NCI-H1417 treated with DMSO at 0.1 percent for 48 hours (cell line): ENCODE results near the gene KLHL21.

Experiments
- DNase-seq: peaks from one replicate; lab custom pipeline; 2025; lab: John Stamatoyannopoulos, UW

Gene KLHL21

GRCh38 chr1:6599141-6599975, 3.3 kb downstream of the KLHL21 start:
- no peak for DNase-seq

GRCh38 chr1:6597777-6598131, 4.9 kb downstream of the KLHL21 start:
- DNase-seq, result no peak

GRCh38 chr1:6596886-6597776, 5.5 kb downstream of the KLHL21 start:
- no peak for DNase-seq

- DNase-seq, result no peak
Observed at GRCh38 chr1:6596351-6596750, 6.3 kb downstream of the KLHL21 start.

GRCh38 chr1:6594977-6595740, 7.5 kb downstream of the KLHL21 start:
- no peak for DNase-seq

GRCh38 chr1:6593810-6594209, 8.9 kb downstream of the KLHL21 start:
- DNase-seq, result no peak

- no peak for DNase-seq
Observed at GRCh38 chr1:6592865-6593593, 9.6 kb downstream of the KLHL21 start.

- DNase-seq, result no peak
Observed at GRCh38 chr1:6592441-6592840, 10.2 kb downstream of the KLHL21 start.

GRCh38 chr1:6591644-6592043, 11.0 kb downstream of the KLHL21 start:
- no peak for DNase-seq

- DNase-seq, result no peak
Observed at GRCh38 chr1:6591222-6591621, 11.4 kb downstream of the KLHL21 start.

- no peak for DNase-seq
Observed at GRCh38 chr1:6590046-6590445, 12.6 kb downstream of the KLHL21 start.

- no peak for DNase-seq
Observed at GRCh38 chr1:6588893-6589520, 13.7 kb downstream of the KLHL21 start.

- no peak for DNase-seq
Observed at GRCh38 chr1:6588128-6588892, 14.4 kb downstream of the KLHL21 start.

GRCh38 chr1:6587261-6588005, 15.2 kb downstream of the KLHL21 start:
- no peak for DNase-seq

GRCh38 chr1:6586404-6586816, 16.3 kb downstream of the KLHL21 start:
- DNase-seq, result no peak

- DNase-seq, result no peak
Observed at GRCh38 chr1:6585841-6586240, 16.8 kb downstream of the KLHL21 start.

GRCh38 chr1:6585081-6585722, 17.5 kb downstream of the KLHL21 start:
- no peak for DNase-seq

GRCh38 chr1:6584126-6585080, 18.3 kb downstream of the KLHL21 start:
- no peak for DNase-seq
